Lower leg skin (tissue), 3 donors: Measurements from ENCODE around the gene NARF.

Experiments used
- POLR2A ChIP-seq, 2 donors: fragments of 450-650 bp; IDR thresholded peaks; one replicate each; pipeline ENCODE4 v1.6.1; 2016 to 2017; ENCODE audit warnings: antibody characterized with exemption in 2 of 2, mild to moderate bottlenecking in 1 of 2, moderate library complexity in 1 of 2
- TF ChIP-seq, protein P1 (sequence below), 3 donors: fragments of 450-650 bp; IDR thresholded peaks; one replicate each; pipeline ENCODE4 v1.5.1; 2016; ENCODE audit warnings: antibody characterized with exemption in 3 of 3, mild to moderate bottlenecking in 3 of 3, moderate library complexity in 2 of 3

DNA sequence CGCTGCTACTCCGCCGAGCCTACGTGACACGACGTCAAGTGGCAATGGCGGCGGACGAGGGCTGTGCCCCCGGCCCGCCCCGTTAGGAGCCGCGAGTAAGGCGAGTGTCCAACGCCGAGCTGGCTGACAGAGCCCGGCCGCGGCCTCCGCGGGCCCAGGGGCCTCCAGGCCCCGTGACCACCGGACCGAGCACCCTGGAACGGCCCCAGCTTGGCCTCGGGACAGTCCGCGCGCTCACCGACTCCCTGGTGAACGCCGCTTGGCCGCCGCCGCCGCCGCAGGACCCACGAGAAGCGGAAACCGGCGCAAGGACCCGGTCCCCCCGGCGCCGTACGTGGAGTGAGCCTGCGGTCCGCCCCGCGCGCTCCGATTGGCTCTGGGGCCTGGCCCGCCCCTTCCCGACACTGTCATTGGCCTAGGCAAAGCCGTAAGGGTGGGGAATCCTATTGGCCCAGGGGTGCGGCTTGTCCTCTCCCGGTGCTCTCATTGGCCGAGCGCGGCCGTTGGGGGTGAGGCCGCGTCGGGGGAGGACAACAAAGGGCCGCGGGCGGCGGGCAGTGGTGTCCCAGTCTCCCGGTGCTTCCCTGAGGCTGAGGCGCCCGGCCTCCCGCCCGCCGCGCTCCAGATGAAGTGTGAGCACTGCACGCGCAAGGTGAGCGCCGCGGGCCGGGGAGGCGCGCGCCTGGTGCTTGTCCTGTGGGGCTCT is at the start of gene NARF:
- TF ChIP-seq, protein P1, sequence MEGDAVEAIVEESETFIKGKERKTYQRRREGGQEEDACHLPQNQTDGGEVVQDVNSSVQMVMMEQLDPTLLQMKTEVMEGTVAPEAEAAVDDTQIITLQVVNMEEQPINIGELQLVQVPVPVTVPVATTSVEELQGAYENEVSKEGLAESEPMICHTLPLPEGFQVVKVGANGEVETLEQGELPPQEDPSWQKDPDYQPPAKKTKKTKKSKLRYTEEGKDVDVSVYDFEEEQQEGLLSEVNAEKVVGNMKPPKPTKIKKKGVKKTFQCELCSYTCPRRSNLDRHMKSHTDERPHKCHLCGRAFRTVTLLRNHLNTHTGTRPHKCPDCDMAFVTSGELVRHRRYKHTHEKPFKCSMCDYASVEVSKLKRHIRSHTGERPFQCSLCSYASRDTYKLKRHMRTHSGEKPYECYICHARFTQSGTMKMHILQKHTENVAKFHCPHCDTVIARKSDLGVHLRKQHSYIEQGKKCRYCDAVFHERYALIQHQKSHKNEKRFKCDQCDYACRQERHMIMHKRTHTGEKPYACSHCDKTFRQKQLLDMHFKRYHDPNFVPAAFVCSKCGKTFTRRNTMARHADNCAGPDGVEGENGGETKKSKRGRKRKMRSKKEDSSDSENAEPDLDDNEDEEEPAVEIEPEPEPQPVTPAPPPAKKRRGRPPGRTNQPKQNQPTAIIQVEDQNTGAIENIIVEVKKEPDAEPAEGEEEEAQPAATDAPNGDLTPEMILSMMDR (IDR thresholded peaks at IDR 0.05): peak in 1 of 3 donors; percentile 22
- peak in 1 of 2 donors; percentile 96 for TF ChIP-seq POLR2A (IDR thresholded peaks at IDR 0.05)
